Peyer's patch (tissue), 4 donors: ENCODE results near the gene SDC3.

Source experiments
- POLR2A ChIP-seq, 2 donors: fragments of 450-650 bp; IDR thresholded peaks; one replicate each; pipeline ENCODE4 v1.5.1; 2017; ENCODE audit warnings: antibody characterized with exemption in 2 of 2, mild to moderate bottlenecking in 2 of 2, moderate library complexity in 2 of 2
- TF ChIP-seq, protein P1 (sequence below), 6 experiments: fragments of 450-650 bp in 4 of 6; fragments of 200-600 bp in 2 of 6; sonication (generic) in 1 of 6; IDR thresholded peaks; one replicate each; pipeline ENCODE4 v1.5.1; 2017 to 2019; ENCODE audit warnings: antibody characterized with exemption in 6 of 6, mild to moderate bottlenecking in 3 of 6, moderate library complexity in 1 of 6

DNA sequence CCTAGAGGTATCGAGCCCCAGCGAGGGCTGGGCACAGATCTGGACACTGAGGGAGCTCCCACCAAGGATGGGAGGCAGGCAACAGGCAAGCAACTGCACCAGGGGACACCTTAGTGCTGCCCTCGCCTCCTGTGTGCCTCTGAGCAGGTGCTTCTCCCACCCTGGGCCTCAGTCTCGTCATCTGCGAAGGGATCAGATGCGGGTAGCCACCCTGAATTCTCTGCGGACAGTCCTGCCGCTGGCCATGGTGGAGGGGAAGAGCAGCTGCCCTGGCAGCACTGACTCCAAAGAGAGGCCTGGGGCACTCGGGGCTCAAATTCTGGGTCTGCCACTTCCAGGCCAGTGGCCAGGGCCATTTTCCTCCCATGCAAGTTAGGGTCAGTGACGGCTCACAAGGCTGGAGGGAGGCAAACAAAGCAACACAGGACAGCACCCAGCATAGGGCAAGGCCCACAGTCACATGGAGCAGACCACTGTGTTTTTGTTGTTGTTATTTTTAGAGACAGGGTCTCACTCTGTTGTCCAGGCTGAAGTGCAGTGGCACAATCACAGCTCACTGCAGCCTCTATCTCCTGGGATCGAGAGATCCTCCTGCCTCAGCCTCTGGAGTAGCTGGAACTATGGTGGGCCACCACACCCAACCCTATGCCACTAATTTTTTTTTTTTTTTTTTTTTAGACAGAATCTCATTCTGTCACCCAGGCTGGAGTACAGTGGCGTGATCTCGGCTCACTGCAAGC, 7.1 kb upstream of the SDC3 start:
- TF ChIP-seq, protein P1, sequence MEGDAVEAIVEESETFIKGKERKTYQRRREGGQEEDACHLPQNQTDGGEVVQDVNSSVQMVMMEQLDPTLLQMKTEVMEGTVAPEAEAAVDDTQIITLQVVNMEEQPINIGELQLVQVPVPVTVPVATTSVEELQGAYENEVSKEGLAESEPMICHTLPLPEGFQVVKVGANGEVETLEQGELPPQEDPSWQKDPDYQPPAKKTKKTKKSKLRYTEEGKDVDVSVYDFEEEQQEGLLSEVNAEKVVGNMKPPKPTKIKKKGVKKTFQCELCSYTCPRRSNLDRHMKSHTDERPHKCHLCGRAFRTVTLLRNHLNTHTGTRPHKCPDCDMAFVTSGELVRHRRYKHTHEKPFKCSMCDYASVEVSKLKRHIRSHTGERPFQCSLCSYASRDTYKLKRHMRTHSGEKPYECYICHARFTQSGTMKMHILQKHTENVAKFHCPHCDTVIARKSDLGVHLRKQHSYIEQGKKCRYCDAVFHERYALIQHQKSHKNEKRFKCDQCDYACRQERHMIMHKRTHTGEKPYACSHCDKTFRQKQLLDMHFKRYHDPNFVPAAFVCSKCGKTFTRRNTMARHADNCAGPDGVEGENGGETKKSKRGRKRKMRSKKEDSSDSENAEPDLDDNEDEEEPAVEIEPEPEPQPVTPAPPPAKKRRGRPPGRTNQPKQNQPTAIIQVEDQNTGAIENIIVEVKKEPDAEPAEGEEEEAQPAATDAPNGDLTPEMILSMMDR (IDR thresholded peaks at IDR 0.05) = no peak
- no peak for TF ChIP-seq POLR2A (IDR thresholded peaks at IDR 0.05)
